B cell (primary cell): Measurements from ENCODE around the gene PRSS23.

Experiments
- CTCF ChIP-seq: fragments of 200-600 bp; IDR thresholded peaks from one replicate; pipeline ENCODE4 v1.8.0; 2022; ENCODE audit warnings: antibody characterized with exemption, mild to moderate bottlenecking
- EZH2 ChIP-seq: IDR thresholded peaks from 2 replicates; pipeline ENCODE4 v1.6.1; 2012; ENCODE audit warnings: borderline replicate concordance, low read depth, mild to moderate bottlenecking, moderate library complexity, low read length; ENCODE audit not compliant: insufficient read depth, poor library complexity, severe bottlenecking

- TF ChIP-seq CTCF, result no peak
- TF ChIP-seq EZH2, result no peak
Measured at GRCh38 chr11:86812981-86813380, 12.6 kb downstream of the PRSS23 start.
